GM04503 (cell line): ENCODE measurements around the gene SNX9.

Experiments used
- DNase-seq: peaks from one replicate; pipeline ENCODE4 v3.0.0-alpha.2; 2012; ENCODE audit warnings: low read depth

Gene SNX9

GRCh38 chr6:157804448-157805327 is 18.4 kb upstream of the SNX9 start:
- no peak for DNase-seq

GRCh38 chr6:157806131-157806855 is 16.8 kb upstream of the SNX9 start:
- no peak for DNase-seq

GRCh38 chr6:157806856-157807215 is 16.2 kb upstream of the SNX9 start:
- no peak for DNase-seq

- DNase-seq = no peak
Measured at GRCh38 chr6:157808405-157808950, 14.6 kb upstream of the SNX9 start.

- no peak for DNase-seq
Measured at GRCh38 chr6:157809613-157810012, 13.4 kb upstream of the SNX9 start.

- no peak for DNase-seq
Measured at GRCh38 chr6:157811137-157811475, 11.9 kb upstream of the SNX9 start.

GRCh38 chr6:157811476-157812173 is 11.4 kb upstream of the SNX9 start:
- DNase-seq = no peak

GRCh38 chr6:157812425-157813171 is 10.4 kb upstream of the SNX9 start:
- DNase-seq = no peak

GRCh38 chr6:157813191-157813590 is 9.9 kb upstream of the SNX9 start:
- no peak for DNase-seq

GRCh38 chr6:157813750-157814455 is 9.1 kb upstream of the SNX9 start:
- DNase-seq = peak; percentile 93

GRCh38 chr6:157814883-157815282 is 8.2 kb upstream of the SNX9 start:
- no peak for DNase-seq

- no peak for DNase-seq
Measured at GRCh38 chr6:157821342-157822033, 1.6 kb upstream of the SNX9 start.

- DNase-seq = no peak
Measured at GRCh38 chr6:157822245-157823000, 623 bp upstream of the SNX9 start.

- DNase-seq = no peak
Measured at GRCh38 chr6:157823528-157824370, 703 bp downstream of the SNX9 start.

- DNase-seq = no peak
Measured at GRCh38 chr6:157825243-157825904, 2.3 kb downstream of the SNX9 start.

- DNase-seq = no peak
Measured at GRCh38 chr6:157830354-157831017, 7.4 kb downstream of the SNX9 start.

GRCh38 chr6:157831018-157831369 is 7.9 kb downstream of the SNX9 start:
- DNase-seq = no peak
